NCI-H128 (cell line): Measurements from ENCODE around the gene TAAR6.
A peak's percentile ranks its signal among the peaks of the same experiment; 100 is the strongest.
"Not testable (repeated sequence)": the region's sequence is repeated elsewhere in the genome, so short reads cannot be mapped to it uniquely, and the experiment has no call there.

Experiments used
- DNase-seq: peaks from one replicate; lab custom pipeline; 2025; ENCODE audit not compliant: unreplicated experiment; lab: John Stamatoyannopoulos, UW

The TAAR6 gene

GRCh38 chr6:132570221-132570777, at the start of gene TAAR6:
Gene TAAR6, plus strand, starts transcription at chr6:132570322. Its CDS starts 0 bp downstream, at chr6:132570322.
- DNase-seq, result no peak

- DNase-seq, result no peak
Measured at GRCh38 chr6:132520953-132521352, 49.2 kb upstream of the TAAR6 start.

GRCh38 chr6:132524646-132525045, 45.5 kb upstream of the TAAR6 start:
- no peak for DNase-seq

GRCh38 chr6:132525866-132526265, 44.3 kb upstream of the TAAR6 start:
- DNase-seq, result no peak

GRCh38 chr6:132526461-132526860, 43.7 kb upstream of the TAAR6 start:
- DNase-seq, result no peak

GRCh38 chr6:132527791-132528190, 42.3 kb upstream of the TAAR6 start:
- no peak for DNase-seq

- peak; percentile 13 for DNase-seq
Measured at GRCh38 chr6:132530293-132530974, 39.7 kb upstream of the TAAR6 start.

- DNase-seq, result not testable (repeated sequence)
Measured at GRCh38 chr6:132534546-132534945, 35.6 kb upstream of the TAAR6 start.

- DNase-seq, result no peak
Measured at GRCh38 chr6:132537145-132537544, 33.0 kb upstream of the TAAR6 start.

- no peak for DNase-seq
Measured at GRCh38 chr6:132537977-132538376, 32.1 kb upstream of the TAAR6 start, which contains the start of gene TAAR9. Gene TAAR9, plus strand, starts transcription at chr6:132538277. Its CDS starts 13 bp downstream, at chr6:132538290.

- DNase-seq, result no peak
Measured at GRCh38 chr6:132544826-132545225, 25.3 kb upstream of the TAAR6 start.

GRCh38 chr6:132548746-132549463, 21.2 kb upstream of the TAAR6 start:
- no peak for DNase-seq

GRCh38 chr6:132551214-132551613, 18.9 kb upstream of the TAAR6 start:
- no peak for DNase-seq

GRCh38 chr6:132552372-132552771, 17.8 kb upstream of the TAAR6 start, which contains the start of gene TAAR8:
Gene TAAR8, plus strand, starts transcription at chr6:132552672. Its CDS starts 21 bp downstream, at chr6:132552693.
- no peak for DNase-seq

- not testable (repeated sequence) for DNase-seq
Measured at GRCh38 chr6:132560087-132560486, 10.0 kb upstream of the TAAR6 start.

GRCh38 chr6:132566404-132566803, 3.7 kb upstream of the TAAR6 start:
- DNase-seq, result no peak

GRCh38 chr6:132567566-132567965, 2.6 kb upstream of the TAAR6 start:
- DNase-seq, result no peak

GRCh38 chr6:132568611-132569010, 1.5 kb upstream of the TAAR6 start:
- DNase-seq, result no peak

- no peak for DNase-seq
Measured at GRCh38 chr6:132569170-132569569, 952 bp upstream of the TAAR6 start.

- DNase-seq, result no peak
Measured at GRCh38 chr6:132571774-132572173, 1.7 kb downstream of the TAAR6 start.

- DNase-seq, result no peak
Measured at GRCh38 chr6:132584698-132585097, 14.6 kb downstream of the TAAR6 start.

- no peak for DNase-seq
Measured at GRCh38 chr6:132587424-132587823, 17.3 kb downstream of the TAAR6 start.
